ENCODE data around the gene KCNA3.

GRCh38 chr1:110690709-110691365 is 16.1 kb upstream of the KCNA3 start:
- no peak for TF ChIP-seq CTCF (IDR thresholded peaks at IDR 0.05)
- no peak for TF ChIP-seq POLR2A (IDR thresholded peaks at IDR 0.05)
